ENCODE results near the gene THSD7B.

THSD7B gene

DNA sequence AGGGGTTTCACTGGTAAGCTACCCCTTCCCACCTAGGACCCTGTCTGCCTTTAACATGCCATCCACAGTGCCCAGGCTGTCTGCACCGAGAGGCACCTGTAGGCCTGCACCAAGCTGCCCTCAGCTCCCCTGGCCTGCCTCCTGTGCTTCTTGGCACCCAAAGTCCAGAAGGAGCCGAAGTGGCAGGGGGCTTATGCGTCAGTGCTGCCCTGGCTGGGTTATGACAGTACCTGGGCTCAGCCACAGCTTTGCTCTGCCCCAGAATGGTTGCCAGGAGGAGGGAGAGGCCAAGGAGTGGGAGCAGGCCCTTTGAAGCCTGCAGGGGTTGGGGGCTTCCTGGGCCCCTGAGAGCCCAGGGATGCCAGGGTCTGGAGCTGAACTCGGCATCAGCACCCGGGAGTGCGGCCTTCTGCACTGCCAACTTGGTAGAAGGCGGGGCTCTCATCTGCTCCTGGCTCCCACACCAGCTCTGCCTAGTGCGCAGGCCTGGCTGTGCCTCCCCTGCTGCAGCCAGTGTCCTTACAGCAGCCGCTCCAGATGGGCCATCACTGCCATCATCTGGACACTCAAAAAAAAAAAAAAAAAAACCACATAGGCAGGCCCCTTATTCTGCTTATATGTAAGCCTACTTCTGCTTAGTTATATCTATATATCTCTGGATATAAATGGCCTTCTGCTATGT is 155.4 kb downstream of the THSD7B start:
- no peaks in the 10 kb centered on the region for H4K20me1 ChIP-seq (ENCODE audit: insufficient read depth)
- no peak overlapping the region for H2AFZ ChIP-seq (ENCODE audit: low read depth)
- no peak overlapping the region for H3K9ac ChIP-seq
- no peaks in the 10 kb centered on the region for H3K36me3 ChIP-seq (ENCODE audit: insufficient read depth)
- no peak overlapping the region for H3K4me3 ChIP-seq (IDR thresholded peaks at IDR 0.05; ENCODE audit: insufficient read depth, low read depth, low read length)
- H3K27me3 ChIP-seq (ENCODE audit: insufficient read depth, low read depth), result no peaks in the 10 kb centered on the region
- no peaks in the 10 kb centered on the region for H3K79me2 ChIP-seq (ENCODE audit: insufficient read depth, low read depth)
- TF ChIP-seq, protein P1, sequence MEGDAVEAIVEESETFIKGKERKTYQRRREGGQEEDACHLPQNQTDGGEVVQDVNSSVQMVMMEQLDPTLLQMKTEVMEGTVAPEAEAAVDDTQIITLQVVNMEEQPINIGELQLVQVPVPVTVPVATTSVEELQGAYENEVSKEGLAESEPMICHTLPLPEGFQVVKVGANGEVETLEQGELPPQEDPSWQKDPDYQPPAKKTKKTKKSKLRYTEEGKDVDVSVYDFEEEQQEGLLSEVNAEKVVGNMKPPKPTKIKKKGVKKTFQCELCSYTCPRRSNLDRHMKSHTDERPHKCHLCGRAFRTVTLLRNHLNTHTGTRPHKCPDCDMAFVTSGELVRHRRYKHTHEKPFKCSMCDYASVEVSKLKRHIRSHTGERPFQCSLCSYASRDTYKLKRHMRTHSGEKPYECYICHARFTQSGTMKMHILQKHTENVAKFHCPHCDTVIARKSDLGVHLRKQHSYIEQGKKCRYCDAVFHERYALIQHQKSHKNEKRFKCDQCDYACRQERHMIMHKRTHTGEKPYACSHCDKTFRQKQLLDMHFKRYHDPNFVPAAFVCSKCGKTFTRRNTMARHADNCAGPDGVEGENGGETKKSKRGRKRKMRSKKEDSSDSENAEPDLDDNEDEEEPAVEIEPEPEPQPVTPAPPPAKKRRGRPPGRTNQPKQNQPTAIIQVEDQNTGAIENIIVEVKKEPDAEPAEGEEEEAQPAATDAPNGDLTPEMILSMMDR (conservative IDR thresholded peaks at IDR 0.05; ENCODE audit: low read depth, low read length), result no peak
- no peak overlapping the region for H3K27ac ChIP-seq
- H3K4me1 ChIP-seq (ENCODE audit: low read depth, poor library complexity, severe bottlenecking), result no peaks in the 10 kb centered on the region
- no peak overlapping the region for H3K4me2 ChIP-seq

- TF ChIP-seq, protein P1 (conservative IDR thresholded peaks at IDR 0.05; ENCODE audit: low read depth, low read length), result no peak
- Histone ChIP-seq H2AFZ (ENCODE audit: low read depth) (no peak overlapping the region), H3K27ac (no peak overlapping the region), H3K36me3 (ENCODE audit: insufficient read depth) (no peaks in the 10 kb centered on the region), H3K9ac (no peak overlapping the region), H3K4me3 (IDR thresholded peaks at IDR 0.05; ENCODE audit: insufficient read depth, low read depth, low read length) (no peak overlapping the region), H3K27me3 (ENCODE audit: insufficient read depth, low read depth) (no peaks in the 10 kb centered on the region), H4K20me1 (ENCODE audit: insufficient read depth) (no peaks in the 10 kb centered on the region), H3K4me1 (ENCODE audit: low read depth, poor library complexity, severe bottlenecking) (peaks cover 4% of the 10 kb centered on the region), H3K79me2 (ENCODE audit: insufficient read depth, low read depth) (no peaks in the 10 kb centered on the region), H3K4me2 (no peak overlapping the region)
Measured at GRCh38 chr2:136927156-136927555, 161.8 kb downstream of the THSD7B start.

GRCh38 chr2:136929531-136929930 is 164.2 kb downstream of the THSD7B start:
- Histone ChIP-seq H3K27ac (no peak overlapping the region), H3K27me3 (ENCODE audit: insufficient read depth, low read depth) (no peaks in the 10 kb centered on the region), H4K20me1 (ENCODE audit: insufficient read depth) (no peaks in the 10 kb centered on the region), H3K4me3 (IDR thresholded peaks at IDR 0.05; ENCODE audit: insufficient read depth, low read depth, low read length) (no peak overlapping the region), H3K4me1 (ENCODE audit: low read depth, poor library complexity, severe bottlenecking) (peaks cover 4% of the 10 kb centered on the region), H2AFZ (ENCODE audit: low read depth) (no peak overlapping the region), H3K79me2 (ENCODE audit: insufficient read depth, low read depth) (no peaks in the 10 kb centered on the region), H3K4me2 (no peak overlapping the region), H3K36me3 (ENCODE audit: insufficient read depth) (no peaks in the 10 kb centered on the region), H3K9ac (no peak overlapping the region)
- TF ChIP-seq, protein P1 (conservative IDR thresholded peaks at IDR 0.05; ENCODE audit: low read depth, low read length), result no peak

DNA sequence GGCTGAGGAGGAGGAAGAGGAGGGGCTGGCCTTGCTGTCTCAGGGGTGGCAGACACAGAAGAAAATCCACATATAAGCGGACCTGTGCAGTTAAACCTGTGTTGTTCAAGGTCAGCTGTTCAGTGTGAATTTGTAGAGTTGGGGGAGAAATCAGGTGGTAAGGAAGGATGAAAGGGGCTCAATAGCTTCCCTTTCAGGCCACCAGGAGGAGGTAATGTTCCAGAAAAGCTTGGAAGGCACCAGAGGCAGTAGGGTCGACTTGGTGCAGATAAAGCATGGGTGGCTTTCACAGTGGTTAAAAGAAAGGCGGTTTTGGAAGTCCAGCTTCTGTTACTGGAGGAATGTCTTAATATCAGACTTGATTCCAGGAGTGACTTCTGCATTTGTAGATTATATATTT is 167.4 kb downstream of the THSD7B start:
- Histone ChIP-seq H3K4me2 (no peak overlapping the region), H2AFZ (ENCODE audit: low read depth) (no peak overlapping the region), H3K36me3 (ENCODE audit: insufficient read depth) (no peaks in the 10 kb centered on the region), H3K27me3 (ENCODE audit: insufficient read depth, low read depth) (no peaks in the 10 kb centered on the region), H3K27ac (no peak overlapping the region), H3K79me2 (ENCODE audit: insufficient read depth, low read depth) (no peaks in the 10 kb centered on the region), H3K4me1 (ENCODE audit: low read depth, poor library complexity, severe bottlenecking) (peaks cover 4% of the 10 kb centered on the region), H4K20me1 (ENCODE audit: insufficient read depth) (no peaks in the 10 kb centered on the region), H3K4me3 (IDR thresholded peaks at IDR 0.05; ENCODE audit: insufficient read depth, low read depth, low read length) (no peak overlapping the region), H3K9ac (no peak overlapping the region)
- TF ChIP-seq, protein P1 (conservative IDR thresholded peaks at IDR 0.05; ENCODE audit: low read depth, low read length), result peak; percentile 25; the same call in 1 of the 2 replicates

Measured in KMS-11 (cell line).